ENCODE data around the gene ENTPD1.

ENTPD1 gene

DNA sequence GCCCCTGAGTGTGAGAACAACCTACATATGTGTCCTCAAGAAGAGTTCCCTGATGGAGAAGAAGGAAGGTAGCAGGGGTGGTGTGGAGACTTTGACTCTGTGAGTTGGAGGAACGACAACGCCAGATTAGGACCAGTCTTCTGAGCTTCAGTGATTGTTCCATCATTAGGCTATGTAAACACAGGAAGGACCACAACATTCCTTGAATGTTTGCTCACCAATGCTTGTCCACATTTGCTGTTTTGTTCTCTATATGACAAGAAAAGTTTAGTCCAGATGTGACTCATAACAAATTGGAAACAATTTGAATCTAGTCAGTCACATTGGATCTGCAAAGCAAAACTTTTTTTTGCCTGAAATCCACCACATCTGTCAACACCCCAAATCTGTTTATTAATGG lies 62.7 kb downstream of the ENTPD1 start:
- FAIRE-seq (peak; percentile 58), DNase-seq (ENCODE audit: extremely low spot score, insufficient read length, low read depth) (no peak)

DNA sequence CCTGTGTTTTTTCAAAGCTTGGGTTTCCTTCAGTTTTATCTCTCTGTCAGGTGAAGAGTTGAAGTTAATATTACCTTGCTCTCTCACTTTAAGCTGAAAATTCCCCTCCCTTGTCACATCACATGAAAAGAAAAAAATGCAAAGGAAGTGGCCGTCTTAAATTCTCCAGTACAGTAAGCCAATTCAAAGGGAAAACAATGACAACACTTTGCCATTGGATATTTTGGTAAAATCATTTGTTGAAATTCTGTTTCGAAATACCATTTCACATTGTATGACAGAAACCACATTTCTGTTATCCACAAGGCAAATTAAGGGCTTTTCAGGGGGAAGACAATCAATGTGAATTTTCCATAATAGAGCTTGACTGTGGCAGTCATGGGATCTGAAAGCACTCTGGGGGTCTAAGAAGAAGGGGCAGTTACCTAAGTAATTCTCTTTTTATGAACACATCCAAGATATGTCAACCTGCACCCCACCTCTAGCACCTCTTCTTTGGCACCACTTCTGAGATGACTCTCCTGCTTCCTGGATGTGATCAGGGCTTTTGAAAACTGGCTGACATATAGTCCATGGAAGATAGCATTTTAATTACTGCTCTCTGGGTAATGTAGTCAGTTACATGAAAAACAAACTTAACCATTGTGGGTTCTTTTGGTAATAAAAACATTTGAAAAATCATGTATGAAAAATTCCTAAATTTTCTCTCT lies 63.8 kb downstream of the ENTPD1 start:
- DNase-seq (ENCODE audit: extremely low spot score, insufficient read length, low read depth) (no peak), FAIRE-seq (peak; percentile 82)

DNA sequence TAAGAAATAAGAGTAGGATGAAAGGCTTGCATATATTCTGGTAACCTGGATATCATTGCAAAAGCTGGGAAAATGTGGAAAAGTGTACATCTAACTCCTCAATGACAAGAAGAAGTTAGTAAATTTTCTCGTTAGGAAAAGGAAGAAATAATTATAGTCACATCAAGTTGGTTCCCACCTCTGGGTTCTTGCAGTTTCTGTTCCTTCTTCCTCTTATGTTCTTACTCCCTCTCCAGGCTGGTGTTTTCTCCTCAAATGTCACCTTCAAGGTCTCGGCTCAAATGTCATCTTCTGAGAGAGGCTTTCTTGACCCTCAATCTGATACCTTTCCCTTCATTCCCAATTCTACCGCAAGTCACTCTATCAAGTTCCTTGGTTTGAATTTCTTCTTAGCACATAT lies 64.4 kb downstream of the ENTPD1 start:
- DNase-seq (ENCODE audit: extremely low spot score, insufficient read length, low read depth) = no peak

DNA sequence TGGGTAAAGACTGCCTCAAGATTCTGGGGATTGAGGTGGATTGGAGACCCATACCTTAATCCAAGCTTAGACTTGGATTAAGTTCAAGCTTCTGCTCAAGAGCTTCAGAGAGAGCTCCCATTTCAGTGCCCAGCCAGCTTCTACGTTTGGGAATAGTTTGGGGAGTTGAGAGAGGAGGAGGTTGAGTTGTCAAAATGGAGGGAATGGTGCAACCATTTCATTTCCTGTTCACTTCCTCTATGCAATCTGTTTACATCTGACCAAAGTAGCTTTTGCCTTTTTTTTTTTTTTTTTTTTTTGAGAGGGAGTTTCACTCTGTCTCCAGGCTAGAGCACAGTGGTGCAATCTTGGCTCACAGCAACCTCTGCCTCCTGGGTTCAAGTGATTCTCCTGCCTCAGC lies 65.8 kb downstream of the ENTPD1 start:
- DNase-seq (ENCODE audit: extremely low spot score, insufficient read length, low read depth) (no peak), FAIRE-seq (peak; percentile 53)

More for the DNA sequence above, 64.4 kb downstream of the ENTPD1 start:
- peak; percentile 91 for FAIRE-seq

DNA sequence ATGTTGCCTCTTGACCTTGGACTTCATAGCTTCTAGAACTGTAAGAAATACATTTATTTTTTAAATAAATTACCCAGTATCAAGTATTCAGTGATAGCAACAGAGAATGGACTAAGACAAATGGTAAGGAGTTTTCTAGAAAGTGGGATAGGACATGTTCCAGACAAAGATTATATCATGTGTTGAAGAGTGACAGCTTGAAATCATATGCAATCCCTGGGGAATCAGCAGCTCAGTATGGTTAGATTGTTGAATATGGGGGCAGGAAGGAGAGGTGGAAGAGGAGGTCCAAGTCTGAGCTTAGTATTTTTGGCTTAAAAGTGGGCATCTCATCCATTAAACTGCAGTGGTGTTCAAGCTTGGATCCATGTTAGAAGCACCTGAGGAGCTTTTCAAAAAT lies 74.1 kb downstream of the ENTPD1 start:
- FAIRE-seq (no peak), DNase-seq (ENCODE audit: extremely low spot score, insufficient read length, low read depth) (no peak)

DNA sequence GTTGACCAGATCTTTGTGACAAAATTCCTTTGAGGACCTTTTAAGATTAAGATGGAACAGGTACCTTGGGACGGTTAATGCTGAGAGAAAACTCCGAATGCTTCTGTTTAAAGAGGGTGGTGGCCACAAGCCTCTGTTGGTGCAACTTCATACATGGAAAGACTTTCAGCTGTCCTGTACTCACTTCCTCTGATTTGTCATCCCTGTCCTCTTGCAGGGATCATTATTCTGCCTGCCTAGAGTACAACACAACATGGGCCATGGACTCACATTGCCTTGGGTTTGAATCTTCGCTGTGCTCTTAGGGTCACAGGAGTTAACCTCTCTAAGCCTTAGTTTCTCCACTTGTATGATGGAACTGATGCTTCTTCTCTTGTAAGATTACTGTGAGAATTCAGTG lies 75.1 kb downstream of the ENTPD1 start:
- FAIRE-seq (no peak), DNase-seq (ENCODE audit: extremely low spot score, insufficient read length, low read depth) (no peak)

DNA sequence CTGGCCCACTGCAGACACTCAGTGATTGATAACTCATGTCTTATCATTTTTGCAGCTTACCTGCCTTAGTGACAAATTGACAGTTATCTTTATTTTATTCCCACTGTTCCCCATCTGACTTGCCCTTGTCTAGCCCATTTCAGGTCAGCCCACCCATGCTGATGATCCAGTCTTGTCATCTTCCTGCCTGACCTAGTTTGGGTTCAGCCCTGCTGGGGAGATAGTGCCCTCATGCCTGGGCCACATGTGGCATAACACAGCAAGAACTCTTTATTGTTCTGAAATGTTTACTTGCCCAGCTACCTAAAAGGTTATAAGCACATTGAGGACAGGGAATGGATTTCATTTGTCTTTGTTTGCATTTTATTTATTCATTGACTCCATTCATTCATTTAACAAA lies 75.6 kb downstream of the ENTPD1 start:
- FAIRE-seq (no peak), DNase-seq (ENCODE audit: extremely low spot score, insufficient read length, low read depth) (no peak)

DNA sequence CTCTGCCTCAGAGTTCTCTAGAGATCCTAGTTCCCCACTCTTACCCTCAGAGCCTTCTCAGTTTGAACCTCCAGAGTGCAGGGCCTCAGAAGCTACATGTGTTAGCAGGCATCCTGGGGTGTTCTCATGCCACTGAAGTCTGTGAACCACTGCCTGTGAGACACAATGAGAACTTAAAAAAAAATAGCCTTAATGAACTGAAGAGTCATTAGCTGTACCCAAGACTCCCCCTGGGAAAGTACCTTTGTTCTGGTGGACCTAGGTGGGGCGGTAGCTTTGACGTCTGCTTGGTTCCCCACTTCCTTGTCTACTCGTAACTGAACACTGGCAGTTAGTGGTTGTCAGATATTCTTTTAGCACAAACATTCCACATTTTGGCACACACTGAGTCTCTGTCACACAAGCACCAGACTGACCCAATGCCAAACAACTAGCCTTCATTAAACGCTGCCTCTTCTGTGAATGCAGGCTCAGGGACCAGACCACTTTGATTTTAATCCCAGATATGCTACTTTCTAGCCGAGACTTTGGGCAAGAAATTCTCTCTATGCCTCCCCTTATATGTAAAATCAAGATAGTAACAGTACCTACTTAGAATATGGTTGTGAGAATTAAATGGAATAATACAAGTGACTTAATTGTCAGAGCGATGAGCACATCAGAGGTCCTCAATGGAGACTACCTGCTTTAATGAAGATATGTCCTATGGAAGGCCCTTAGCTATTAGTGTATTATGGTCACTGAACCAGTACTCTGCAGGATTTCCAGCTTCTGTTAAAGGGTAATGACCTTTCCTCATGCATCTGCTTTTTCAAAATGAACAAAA lies 76.5 kb downstream of the ENTPD1 start:
- peak; percentile 99 for FAIRE-seq

DNA sequence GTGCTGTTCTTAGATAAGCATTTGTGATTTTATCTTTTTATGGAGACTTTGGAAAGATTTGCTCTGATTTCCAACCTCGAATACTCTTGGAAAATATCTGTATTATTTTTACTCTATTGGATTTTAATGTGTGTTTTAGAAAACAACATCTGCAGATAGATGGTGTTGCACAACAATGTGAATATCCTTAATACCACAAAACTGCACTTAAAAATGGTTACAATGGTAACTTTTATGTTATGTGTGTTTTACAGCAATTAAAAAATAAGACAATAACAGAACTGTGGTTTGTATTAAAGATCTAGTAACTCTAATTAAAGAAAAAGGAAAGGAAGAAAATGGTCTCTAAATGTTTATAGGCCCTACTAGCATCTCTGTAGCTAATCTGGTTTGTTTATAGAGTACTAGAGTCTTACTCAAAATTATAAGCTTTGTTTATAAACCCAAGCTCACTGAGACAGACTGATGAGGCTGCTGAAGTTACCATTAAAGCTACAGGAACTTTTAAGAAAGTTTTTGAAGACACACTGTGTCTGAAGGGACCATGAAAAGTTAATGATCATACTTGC lies 77.2 kb downstream of the ENTPD1 start:
- DNase-seq (ENCODE audit: extremely low spot score, insufficient read length, low read depth) = no peak
- peak; percentile 47 for FAIRE-seq

More for the DNA sequence above, 76.5 kb downstream of the ENTPD1 start:
- peak; percentile 40 for DNase-seq (ENCODE audit: extremely low spot score, insufficient read length, low read depth)

DNA sequence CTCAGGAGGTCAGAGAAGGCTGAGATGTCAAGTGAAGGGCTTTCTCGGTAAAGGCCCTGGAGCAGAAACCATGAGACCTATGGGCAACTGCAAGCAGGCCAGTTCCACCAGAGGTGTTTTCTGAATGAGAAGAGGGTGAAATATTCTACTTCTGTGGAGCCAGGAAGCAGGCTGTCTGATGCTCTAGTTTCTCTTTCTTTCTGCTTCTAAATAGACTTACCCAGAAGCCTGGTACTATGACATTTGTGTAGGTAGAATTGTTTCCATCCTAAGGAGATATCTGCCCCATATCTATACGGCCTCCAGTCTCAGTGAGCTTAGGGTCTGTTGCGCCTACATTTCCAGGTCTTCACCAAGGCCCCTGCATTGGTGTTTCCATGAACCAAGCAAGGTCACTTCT lies 78.4 kb downstream of the ENTPD1 start:
- no peak for DNase-seq (ENCODE audit: extremely low spot score, insufficient read length, low read depth)
- peak; percentile 88 for FAIRE-seq

DNA sequence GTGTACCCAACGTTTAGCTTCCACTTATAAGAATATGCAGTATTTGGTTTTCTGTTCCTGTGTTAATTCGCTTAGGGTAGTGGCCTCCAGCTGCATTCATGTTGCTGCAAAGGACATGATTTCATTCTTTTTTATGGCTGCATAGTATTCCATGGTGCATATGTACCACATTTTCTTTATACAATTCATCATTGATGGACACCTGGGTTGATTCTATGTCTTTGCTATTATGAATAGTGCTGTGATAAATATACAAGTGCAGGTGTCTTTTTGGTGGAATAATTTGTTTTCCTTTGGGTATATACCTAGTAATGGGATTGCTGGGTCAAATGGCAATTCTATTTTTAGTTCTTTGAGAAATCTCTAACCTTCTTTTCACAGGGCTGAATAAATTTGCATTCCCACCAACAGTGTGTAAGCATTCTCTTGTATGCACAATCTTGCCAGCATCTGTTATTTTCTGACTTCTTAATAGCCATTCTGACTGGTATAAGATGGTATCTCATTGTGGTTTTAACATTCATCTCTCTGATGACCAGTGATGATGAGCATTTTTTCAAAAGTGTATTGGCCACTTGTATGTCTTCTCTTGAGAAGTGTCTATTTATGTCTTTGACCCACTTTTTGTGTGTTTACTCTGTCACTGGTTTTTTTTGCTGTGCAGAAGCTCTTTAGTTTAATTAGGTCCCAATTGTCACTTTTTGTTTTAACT lies 79.3 kb downstream of the ENTPD1 start:
- FAIRE-seq (peak; percentile 88), DNase-seq (ENCODE audit: extremely low spot score, insufficient read length, low read depth) (no peak)

DNA sequence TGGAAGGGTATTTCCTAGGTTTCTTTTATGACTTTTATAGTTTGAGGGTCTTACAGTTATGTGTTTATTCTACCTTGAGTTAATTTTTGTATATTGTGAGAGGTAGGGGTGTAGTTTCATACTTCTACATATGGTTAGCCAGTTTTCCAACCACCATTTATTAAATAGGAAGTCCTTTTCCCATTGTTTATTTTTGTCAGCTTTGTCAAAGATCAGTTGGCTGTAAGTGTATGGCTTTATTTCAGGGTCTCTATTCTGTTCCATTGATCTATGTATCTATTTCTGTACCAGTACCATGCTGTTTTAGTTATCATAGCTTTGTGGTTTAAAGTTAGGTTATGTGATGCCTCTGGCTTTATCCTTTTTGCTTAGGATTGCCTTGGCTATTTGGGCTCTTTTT lies 79.9 kb downstream of the ENTPD1 start:
- no peak for FAIRE-seq
- no peak for DNase-seq (ENCODE audit: extremely low spot score, insufficient read length, low read depth)

DNA sequence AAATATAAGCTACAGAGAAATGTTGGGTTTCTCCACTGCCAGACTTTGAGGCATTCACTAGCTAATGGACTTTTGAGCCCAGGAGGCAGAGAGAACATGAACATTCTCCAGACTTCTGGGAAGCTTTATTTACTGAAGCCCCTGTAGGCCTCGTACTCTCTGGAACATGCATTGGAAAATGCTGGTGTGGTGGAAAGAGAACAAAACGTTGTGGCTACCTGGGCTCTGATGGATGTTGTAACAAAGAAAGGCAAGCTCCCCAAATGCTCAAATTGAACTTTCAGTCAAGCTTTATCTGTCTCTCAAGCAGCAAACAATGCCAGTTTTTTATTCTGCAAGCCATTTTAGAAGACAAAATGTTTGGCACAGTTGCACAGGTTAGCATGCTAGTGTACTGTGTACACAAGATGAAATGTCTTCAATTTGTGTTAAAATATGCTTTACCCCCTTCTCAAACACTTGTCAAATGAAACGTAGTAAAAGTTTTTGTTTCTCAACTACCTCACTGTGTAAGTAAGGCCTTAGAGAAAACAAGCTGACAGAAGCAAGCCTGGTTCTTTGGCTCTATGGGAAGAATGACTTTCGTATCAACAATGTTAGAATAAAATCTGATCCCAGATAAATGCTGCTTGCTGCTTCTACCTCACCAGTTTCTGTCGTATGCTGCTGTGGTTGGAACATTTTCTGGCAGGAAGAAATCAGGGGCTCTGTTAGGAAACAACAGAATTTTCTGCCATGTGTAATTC lies 80.8 kb downstream of the ENTPD1 start:
- DNase-seq (ENCODE audit: extremely low spot score, insufficient read length, low read depth) = no peak
- FAIRE-seq = no peak

DNA sequence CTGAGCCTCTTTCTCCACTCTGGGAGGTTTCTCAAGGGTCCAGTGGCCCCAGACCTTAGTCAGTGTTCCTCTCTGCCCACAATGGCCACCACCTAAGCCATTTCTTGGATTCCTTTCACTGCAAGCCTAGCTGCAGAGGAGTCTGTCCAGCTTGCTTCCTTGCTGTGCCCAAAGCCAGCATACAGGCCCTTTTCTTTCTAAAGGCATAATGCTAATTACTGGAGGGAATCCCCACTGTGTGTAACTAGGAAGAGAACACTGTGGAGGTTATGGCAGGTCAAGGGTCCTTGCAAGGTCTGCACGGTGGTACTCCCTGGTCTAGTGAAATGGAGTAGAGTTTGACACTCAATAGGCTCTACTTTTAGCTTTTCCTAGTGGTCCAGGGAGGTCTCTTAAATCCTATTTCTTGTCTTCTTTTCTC lies 81.4 kb downstream of the ENTPD1 start:
- DNase-seq (ENCODE audit: extremely low spot score, insufficient read length, low read depth) (no peak), FAIRE-seq (no peak)

DNA sequence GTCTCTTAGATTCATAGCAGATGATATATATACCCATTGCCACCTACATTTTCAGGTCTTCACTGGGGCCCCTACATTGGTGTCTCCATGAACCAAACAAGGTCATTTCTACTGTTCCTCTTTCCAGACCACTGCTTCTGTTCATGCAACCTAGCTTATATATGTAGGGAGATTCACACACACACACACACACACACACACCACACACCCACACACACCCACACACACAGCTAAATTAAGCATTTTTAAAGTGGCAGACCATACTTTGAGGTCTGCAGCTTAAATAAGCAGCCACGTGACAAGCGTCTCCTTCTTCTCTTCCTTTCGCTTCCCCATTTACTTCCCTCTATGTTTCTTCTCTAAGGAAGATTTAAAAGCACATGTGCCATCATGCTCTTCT lies 81.8 kb downstream of the ENTPD1 start:
- peak; percentile 100 for FAIRE-seq
- DNase-seq (ENCODE audit: extremely low spot score, insufficient read length, low read depth) = no peak

DNA sequence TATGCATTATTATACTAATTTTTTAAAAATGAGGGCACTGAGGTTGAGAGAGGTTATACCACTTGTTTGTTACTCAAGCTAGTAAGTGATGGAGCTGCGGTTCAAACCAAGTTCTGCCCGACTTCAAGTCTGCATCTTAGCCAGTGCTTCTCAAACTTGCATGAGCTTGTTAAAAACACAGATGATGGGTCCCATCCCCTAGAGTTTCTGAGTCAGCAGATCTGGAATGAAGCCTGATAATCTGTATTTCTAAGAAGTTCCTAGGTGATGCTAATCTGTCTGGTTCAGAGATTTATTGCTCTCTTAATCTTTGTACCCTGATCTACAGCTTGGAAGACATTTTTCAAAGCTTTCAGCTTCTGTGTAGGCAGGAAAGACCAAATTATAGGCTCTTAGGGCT lies 84.2 kb downstream of the ENTPD1 start:
- DNase-seq (ENCODE audit: extremely low spot score, insufficient read length, low read depth) (no peak), FAIRE-seq (no peak)

DNA sequence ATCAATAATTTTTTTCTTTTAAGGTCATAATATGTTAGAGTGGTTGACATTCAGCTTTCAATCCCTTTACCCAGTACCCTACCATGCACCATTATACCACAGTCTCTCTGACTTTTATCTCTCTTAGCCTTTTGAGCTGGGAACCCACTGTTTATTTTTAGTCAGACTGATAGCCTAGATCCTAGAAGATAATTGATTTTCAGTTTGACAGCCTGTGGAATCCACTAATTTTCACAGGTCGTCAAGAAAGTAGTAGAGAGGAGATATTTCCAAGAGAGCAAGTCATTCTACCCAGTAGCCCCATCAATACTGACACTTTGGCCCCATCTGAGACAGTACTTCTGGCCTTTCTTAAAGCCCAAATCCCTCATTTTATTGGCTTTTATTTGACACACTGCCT lies 84.7 kb downstream of the ENTPD1 start:
- FAIRE-seq (peak; percentile 26), DNase-seq (ENCODE audit: extremely low spot score, insufficient read length, low read depth) (no peak)

DNA sequence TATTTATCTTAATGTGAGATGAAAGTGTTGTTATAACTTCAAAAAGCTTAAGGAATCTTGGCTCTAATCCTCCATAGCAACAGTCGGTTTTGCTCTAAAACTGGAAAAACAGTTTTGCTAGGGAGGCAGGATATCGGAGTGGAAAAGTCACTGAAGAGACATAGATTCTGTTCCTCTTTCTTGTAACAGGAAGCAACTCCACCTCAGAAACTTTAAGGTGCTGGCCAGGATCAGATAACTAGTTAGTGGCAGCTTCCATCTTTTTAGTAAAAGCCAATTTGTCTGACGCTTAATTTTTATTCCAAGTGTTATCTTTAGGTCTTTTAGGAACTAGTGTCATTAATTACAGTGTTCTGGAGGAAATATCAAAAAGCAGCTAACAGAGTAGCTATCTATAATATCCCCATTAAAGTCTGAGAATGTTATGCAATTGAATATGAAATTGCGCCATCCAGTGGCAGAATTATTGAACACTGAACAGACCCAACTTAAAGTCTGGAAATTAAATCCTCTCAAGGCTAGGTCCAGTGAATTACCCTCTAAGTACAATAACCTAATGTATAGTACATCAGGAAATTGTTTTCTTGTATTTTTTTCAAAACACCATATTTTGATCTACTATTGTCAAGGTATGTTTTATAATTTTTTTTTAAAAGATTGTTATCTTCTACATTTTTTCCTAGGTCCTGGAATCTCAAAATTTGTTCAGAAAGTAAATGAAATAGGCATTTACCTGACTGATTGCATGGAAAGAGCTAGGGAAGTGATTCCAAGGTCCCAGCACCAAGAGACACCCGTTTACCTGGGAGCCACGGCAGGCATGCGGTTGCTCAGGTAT lies 85.9 kb downstream of the ENTPD1 start:
- peak; percentile 91 for FAIRE-seq
- DNase-seq (ENCODE audit: extremely low spot score, insufficient read length, low read depth) = no peak

DNA sequence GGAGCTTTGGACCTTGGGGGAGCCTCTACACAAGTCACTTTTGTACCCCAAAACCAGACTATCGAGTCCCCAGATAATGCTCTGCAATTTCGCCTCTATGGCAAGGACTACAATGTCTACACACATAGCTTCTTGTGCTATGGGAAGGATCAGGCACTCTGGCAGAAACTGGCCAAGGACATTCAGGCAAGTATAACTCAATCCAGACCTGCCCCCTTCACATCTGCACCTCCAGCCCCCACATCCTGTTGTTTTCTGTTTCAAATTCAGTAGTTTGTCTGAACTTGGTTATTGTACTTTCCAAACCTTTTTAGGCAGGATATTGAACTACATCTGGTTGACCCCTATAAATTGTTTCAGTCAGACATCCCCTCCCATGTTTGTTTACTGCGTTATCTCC lies 89.4 kb downstream of the ENTPD1 start:
- FAIRE-seq = no peak
- DNase-seq (ENCODE audit: extremely low spot score, insufficient read length, low read depth) = no peak
